Measurements from ENCODE around the gene SLC2A9. TPM values are rescaled to one million over a fixed set of nuclear protein-coding genes. Genes with fewer than 3 reads are reported as not detected.

The SLC2A9 gene
- total and polyA plus RNA-seq, 2 of the 13 experiments (the other 11 are each of a cell fraction or from before 2014, with no cell fraction given): 36.2 to 42.3 TPM

DNA sequence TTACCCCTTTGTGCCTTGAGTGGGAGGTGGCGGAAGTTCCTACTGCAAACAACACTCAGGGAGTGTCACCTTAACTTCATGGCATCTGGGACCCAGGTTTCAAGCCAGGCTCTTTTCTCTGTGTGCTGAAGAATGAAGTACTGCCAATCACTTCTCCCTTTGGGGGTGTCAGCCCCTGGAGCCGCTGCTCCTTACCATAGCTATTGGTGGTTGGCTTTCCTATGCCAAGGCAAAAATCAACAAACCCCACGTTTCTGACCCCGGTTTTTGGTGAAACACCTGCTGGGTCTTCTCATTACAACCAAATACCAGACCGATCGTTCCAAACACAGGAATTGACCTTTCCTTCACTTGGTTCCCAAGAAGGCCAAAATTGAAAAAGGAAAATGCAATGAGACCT is 19.7 kb upstream of the SLC2A9 start:
- ChIA-PET CTCF (ENCODE audit: low intra/inter-chr PET ratio, low total read pairs) (no interaction called here), POLR2A (no interaction called here)
- BruUV-seq (replicated peaks): no TSS peak
- Histone ChIP-seq H3K27ac (ENCODE audit: extremely low read length, insufficient read depth, low read length) (no peak overlapping the region), H3K79me2 (ENCODE audit: insufficient read depth, low read length) (no peaks in the 10 kb centered on the region), H2AFZ (ENCODE audit: low read length) (no peak overlapping the region), H3K9ac (ENCODE audit: insufficient read depth, low read depth, low read length) (no peak overlapping the region), H4K20me1 (ENCODE audit: insufficient read depth, low read length) (no peaks in the 10 kb centered on the region), H3K36me3 (replicated peaks in 1 of 2; ENCODE audit: control insufficient read depth in 1 of 2, insufficient read depth in 2 of 2, low read length in 2 of 2) (no peaks in the 10 kb centered on the region), H3K4me2 (ENCODE audit: low read depth, low read length) (no peak overlapping the region), H3K4me1 (ENCODE audit: insufficient read depth, low read length) (peaks cover 19% of the 10 kb centered on the region), H3K27me3 (ENCODE audit: control insufficient read depth in 1 of 2, insufficient read depth in 2 of 2, low read length in 2 of 2) (no peaks in the 10 kb centered on the region), H3K4me3 (replicated peaks in 1 of 3; ENCODE audit: insufficient read depth in 1 of 3, low read depth in 2 of 3, low read length in 3 of 3) (no peak overlapping the region), H3K9me3 (ENCODE audit: low read length) (peaks cover 8% of the 10 kb centered on the region)
- ATAC-seq: no peak
- TF ChIP-seq ZNF136 (CRISPR knock-in tag; IDR thresholded peaks at IDR 0.05; ENCODE audit: low read depth): no peak
- in situ Hi-C loops (cut with HindIII; ENCODE audit: extremely low pct_ligation_motif_present, low pct_unique_long_range_greater_than_20kb): no loop called here
- no peak for DNase-seq (ENCODE audit: low spot score)
- intact Hi-C loops (cut with micrococcal nuclease; ENCODE audit: unreplicated experiment): no loop called here
- 92% methylated on average over 6 of the region's 6 CpGs for WGBS (ENCODE audit: low lambda C conversion rate)
- FAIRE-seq: no peak

DNA sequence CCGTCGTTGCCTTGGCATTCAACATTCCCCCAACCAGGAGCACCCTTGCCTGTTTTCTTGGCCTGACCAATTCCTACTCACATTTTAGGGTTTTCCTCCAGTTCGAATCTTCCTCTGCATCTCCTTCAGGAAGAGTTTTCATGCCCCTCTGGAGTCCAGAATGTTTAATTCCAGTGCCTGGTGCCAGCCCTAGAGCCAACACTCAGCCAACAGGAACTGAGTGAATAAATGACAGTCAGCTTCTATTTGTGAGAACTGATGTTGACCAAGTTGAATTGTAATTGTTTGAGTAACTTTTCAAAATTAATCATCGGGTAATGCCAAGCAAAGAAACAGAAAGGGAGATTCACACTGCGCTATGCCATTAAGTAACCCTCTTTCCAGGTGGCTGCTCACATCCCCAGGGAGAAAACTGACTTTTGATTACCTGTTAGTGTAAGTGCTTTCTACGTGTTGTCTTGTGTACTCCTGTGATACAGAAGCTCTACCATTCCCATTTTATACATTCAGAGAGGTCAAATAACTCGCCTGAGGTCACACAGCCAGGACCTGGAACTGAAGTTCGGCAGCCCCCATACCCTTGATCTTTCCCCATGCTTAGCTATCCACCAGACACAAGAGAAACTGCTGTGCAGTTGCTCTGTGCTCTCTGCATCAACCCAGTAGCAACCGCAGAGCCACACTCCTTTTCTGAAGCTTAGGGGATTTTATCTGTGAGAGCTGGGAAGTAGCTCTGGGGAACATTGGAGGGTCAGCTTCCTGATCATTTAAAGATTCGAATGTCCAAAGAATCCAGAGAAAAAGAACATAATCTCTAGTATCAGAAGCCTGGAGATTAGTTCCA is 19.0 kb upstream of the SLC2A9 start:
- TF ChIP-seq NFIB (CRISPR knock-in tag; IDR thresholded peaks at IDR 0.05; ENCODE audit: borderline replicate concordance): no peak
- no peak for TF ChIP-seq DPF2 (CRISPR knock-in tag; IDR thresholded peaks at IDR 0.05; ENCODE audit: borderline replicate concordance, low read depth)
- no peak for TF ChIP-seq PITX1 (CRISPR knock-in tag; IDR thresholded peaks at IDR 0.05)
- TF ChIP-seq EHMT2 (IDR thresholded peaks at IDR 0.05; ENCODE audit: borderline replicate concordance, low read depth, low read length): no peak
- TF ChIP-seq ZNF83 (CRISPR knock-in tag; IDR thresholded peaks at IDR 0.05; ENCODE audit: borderline replicate concordance): no peak
- no peak for TF ChIP-seq PAF1 (CRISPR knock-in tag; IDR thresholded peaks at IDR 0.05)
- TF ChIP-seq, protein P1, sequence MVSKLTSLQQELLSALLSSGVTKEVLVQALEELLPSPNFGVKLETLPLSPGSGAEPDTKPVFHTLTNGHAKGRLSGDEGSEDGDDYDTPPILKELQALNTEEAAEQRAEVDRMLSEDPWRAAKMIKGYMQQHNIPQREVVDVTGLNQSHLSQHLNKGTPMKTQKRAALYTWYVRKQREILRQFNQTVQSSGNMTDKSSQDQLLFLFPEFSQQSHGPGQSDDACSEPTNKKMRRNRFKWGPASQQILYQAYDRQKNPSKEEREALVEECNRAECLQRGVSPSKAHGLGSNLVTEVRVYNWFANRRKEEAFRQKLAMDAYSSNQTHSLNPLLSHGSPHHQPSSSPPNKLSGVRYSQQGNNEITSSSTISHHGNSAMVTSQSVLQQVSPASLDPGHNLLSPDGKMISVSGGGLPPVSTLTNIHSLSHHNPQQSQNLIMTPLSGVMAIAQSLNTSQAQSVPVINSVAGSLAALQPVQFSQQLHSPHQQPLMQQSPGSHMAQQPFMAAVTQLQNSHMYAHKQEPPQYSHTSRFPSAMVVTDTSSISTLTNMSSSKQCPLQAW (CRISPR knock-in tag; IDR thresholded peaks at IDR 0.05): no peak
- TF ChIP-seq, protein P2, sequence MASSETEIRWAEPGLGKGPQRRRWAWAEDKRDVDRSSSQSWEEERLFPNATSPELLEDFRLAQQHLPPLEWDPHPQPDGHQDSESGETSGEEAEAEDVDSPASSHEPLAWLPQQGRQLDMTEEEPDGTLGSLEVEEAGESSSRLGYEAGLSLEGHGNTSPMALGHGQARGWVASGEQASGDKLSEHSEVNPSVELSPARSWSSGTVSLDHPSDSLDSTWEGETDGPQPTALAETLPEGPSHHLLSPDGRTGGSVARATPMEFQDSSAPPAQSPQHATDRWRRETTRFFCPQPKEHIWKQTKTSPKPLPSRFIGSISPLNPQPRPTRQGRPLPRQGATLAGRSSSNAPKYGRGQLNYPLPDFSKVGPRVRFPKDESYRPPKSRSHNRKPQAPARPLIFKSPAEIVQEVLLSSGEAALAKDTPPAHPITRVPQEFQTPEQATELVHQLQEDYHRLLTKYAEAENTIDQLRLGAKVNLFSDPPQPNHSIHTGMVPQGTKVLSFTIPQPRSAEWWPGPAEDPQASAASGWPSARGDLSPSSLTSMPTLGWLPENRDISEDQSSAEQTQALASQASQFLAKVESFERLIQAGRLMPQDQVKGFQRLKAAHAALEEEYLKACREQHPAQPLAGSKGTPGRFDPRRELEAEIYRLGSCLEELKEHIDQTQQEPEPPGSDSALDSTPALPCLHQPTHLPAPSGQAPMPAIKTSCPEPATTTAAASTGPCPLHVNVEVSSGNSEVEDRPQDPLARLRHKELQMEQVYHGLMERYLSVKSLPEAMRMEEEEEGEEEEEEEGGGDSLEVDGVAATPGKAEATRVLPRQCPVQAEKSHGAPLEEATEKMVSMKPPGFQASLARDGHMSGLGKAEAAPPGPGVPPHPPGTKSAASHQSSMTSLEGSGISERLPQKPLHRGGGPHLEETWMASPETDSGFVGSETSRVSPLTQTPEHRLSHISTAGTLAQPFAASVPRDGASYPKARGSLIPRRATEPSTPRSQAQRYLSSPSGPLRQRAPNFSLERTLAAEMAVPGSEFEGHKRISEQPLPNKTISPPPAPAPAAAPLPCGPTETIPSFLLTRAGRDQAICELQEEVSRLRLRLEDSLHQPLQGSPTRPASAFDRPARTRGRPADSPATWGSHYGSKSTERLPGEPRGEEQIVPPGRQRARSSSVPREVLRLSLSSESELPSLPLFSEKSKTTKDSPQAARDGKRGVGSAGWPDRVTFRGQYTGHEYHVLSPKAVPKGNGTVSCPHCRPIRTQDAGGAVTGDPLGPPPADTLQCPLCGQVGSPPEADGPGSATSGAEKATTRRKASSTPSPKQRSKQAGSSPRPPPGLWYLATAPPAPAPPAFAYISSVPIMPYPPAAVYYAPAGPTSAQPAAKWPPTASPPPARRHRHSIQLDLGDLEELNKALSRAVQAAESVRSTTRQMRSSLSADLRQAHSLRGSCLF (CRISPR knock-in tag; IDR thresholded peaks at IDR 0.05; ENCODE audit: borderline replicate concordance): no peak
- no peak overlapping the region for H3K4me3 ChIP-seq (replicated peaks in 1 of 3; ENCODE audit: insufficient read depth in 1 of 3, low read depth in 2 of 3, low read length in 3 of 3)
- DNase-seq (ENCODE audit: low spot score) (no peak), ATAC-seq (no peak), FAIRE-seq (no peak)
- ChIA-PET POLR2A (no interaction called here), CTCF (ENCODE audit: low intra/inter-chr PET ratio, low total read pairs) (no interaction called here)
- intact Hi-C loops (cut with micrococcal nuclease; ENCODE audit: unreplicated experiment): no loop called here
- no peaks in the 10 kb centered on the region for H3K27me3 ChIP-seq (ENCODE audit: control insufficient read depth in 1 of 2, insufficient read depth in 2 of 2, low read length in 2 of 2)
- no peak overlapping the region for H3K4me2 ChIP-seq (ENCODE audit: low read depth, low read length)
- no peak overlapping the region for H3K9ac ChIP-seq (ENCODE audit: insufficient read depth, low read depth, low read length)
- no peak overlapping the region for H3K27ac ChIP-seq (ENCODE audit: extremely low read length, insufficient read depth, low read length)
- no peaks in the 10 kb centered on the region for H4K20me1 ChIP-seq (ENCODE audit: insufficient read depth, low read length)
- in situ Hi-C loops (cut with HindIII; ENCODE audit: extremely low pct_ligation_motif_present, low pct_unique_long_range_greater_than_20kb): no loop called here
- WGBS (ENCODE audit: low lambda C conversion rate): 78% methylated on average over 10 of the region's 10 CpGs
- H2AFZ ChIP-seq (ENCODE audit: low read length): no peak overlapping the region
- no peaks in the 10 kb centered on the region for H3K36me3 ChIP-seq (replicated peaks in 1 of 2; ENCODE audit: control insufficient read depth in 1 of 2, insufficient read depth in 2 of 2, low read length in 2 of 2)
- H3K4me1 ChIP-seq (ENCODE audit: insufficient read depth, low read length): peaks cover 19% of the 10 kb centered on the region
- no peaks in the 10 kb centered on the region for H3K79me2 ChIP-seq (ENCODE audit: insufficient read depth, low read length)
- no TSS peak for BruUV-seq (replicated peaks)
- peaks cover 8% of the 10 kb centered on the region for H3K9me3 ChIP-seq (ENCODE audit: low read length)

All from HepG2 (cell line).